Esophagus squamous epithelium (tissue), 5 donors: Measurements from ENCODE around the gene DTNA. TPM values are rescaled to one million over a fixed set of nuclear protein-coding genes. Genes with fewer than 3 reads are reported as not detected.

ENCODE experiments used
- DNase-seq: peaks from one replicate; lab custom pipeline; 2025; lab: John Stamatoyannopoulos, UW
- H3K27ac ChIP-seq, 4 donors: fragments of 200-600 bp; sonication (generic); one replicate each; pipeline ENCODE4 v1.5.1; 2016 to 2019; ENCODE audit warnings: mild to moderate bottlenecking in 1 of 4
- H3K27me3 ChIP-seq, 4 donors: fragments of 200-600 bp; sonication (generic); 1 replicate in 3 of 4; 2 replicates in 1 of 4; pipeline versions ENCODE4 v1.5.1 to v1.6.0; 2017 to 2021; ENCODE audit warnings: antibody characterized with exemption in 1 of 4
- H3K36me3 ChIP-seq, 3 donors: fragments of 200-600 bp; sonication (generic); one replicate each; pipeline ENCODE4 v1.5.1; 2016 to 2019
- H3K4me1 ChIP-seq, 3 donors: fragments of 200-600 bp; sonication (generic); one replicate each; pipeline ENCODE4 v1.5.1; 2017 to 2019
- H3K4me3 ChIP-seq, 4 donors: fragments of 200-600 bp; sonication (generic); 1 replicate in 3 of 4; 2 replicates in 1 of 4; pipeline ENCODE4 v1.5.1; 2016 to 2019; ENCODE audit warnings: mild to moderate bottlenecking in 2 of 4, moderate library complexity in 1 of 4
- H3K9me3 ChIP-seq, 3 donors: fragments of 200-600 bp; sonication (generic); one replicate each; pipeline ENCODE4 v1.5.1; 2016 to 2019
- POLR2A ChIP-seq, 4 donors: fragments of 450-650 bp; IDR thresholded peaks; one replicate each; pipeline ENCODE4 v1.6.1; 2017; ENCODE audit warnings: antibody characterized with exemption in 4 of 4, mild to moderate bottlenecking in 4 of 4, moderate library complexity in 3 of 4
- WGBS, 2 donors: methylation state at CpG; one replicate each; pipeline ENCODE4 v1.1.5; 2018; 5-methylcytosine and 5-hydroxymethylcytosine counted together
- intact Hi-C: fragments of 100-400 bp; cut with DNase I; formaldehyde crosslinking; loops from one replicate; pipeline ENCODE4 v1.15.0; 2022
- total RNA-seq, 4 donors: library from RNA; depleted of rRNA; stranded (reverse); fragments of >200 nt; gene quantifications; one replicate each; pipeline ENCODE4 v1.1.0, GENCODE V29; 2016
- TF ChIP-seq, protein P1 (sequence below), 6 experiments: fragments of 450-650 bp in 4 of 6; fragments of 200-600 bp in 2 of 6; sonication (generic) in 2 of 6; IDR thresholded peaks; one replicate each; pipeline ENCODE4 v1.5.1; 2016 to 2019; ENCODE audit warnings: antibody characterized with exemption in 6 of 6, mild to moderate bottlenecking in 4 of 6, moderate library complexity in 4 of 6
- donor health status: DM: yes; HTN: yes; CAD: no.

Gene DTNA
- total RNA-seq, 4 donors from 2014 or later, result 1.7 to 75.0 (median 17.2) TPM

DNA sequence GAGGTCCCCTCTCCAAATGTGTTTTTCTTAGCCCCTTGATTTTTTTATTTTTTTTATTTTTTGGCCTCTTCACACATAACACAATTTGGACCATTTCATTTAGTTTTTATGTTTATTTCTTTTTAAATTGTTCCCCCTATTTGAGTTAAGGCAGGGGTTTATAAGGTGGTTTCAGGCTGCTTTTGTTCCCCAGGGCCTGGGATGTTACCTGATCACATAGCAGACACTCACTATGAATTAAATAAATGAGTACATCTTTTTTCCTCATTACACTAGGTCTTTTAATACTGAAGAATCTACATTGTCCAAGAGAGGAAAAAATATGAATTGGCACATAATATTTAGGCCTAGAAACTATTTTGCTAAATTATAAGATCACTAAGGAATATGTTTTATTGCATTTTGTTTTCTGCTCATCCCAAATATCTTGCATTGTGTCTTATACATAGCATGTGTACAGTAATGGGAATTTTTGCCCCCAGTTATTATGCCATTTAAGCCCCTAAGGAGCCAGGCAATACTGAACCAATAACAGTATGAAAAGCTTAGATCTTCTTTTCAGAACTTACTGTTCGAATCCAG lies 218.7 kb downstream of the DTNA start:
- TF ChIP-seq POLR2A (IDR thresholded peaks at IDR 0.05), result no peak
- TF ChIP-seq, protein P1, sequence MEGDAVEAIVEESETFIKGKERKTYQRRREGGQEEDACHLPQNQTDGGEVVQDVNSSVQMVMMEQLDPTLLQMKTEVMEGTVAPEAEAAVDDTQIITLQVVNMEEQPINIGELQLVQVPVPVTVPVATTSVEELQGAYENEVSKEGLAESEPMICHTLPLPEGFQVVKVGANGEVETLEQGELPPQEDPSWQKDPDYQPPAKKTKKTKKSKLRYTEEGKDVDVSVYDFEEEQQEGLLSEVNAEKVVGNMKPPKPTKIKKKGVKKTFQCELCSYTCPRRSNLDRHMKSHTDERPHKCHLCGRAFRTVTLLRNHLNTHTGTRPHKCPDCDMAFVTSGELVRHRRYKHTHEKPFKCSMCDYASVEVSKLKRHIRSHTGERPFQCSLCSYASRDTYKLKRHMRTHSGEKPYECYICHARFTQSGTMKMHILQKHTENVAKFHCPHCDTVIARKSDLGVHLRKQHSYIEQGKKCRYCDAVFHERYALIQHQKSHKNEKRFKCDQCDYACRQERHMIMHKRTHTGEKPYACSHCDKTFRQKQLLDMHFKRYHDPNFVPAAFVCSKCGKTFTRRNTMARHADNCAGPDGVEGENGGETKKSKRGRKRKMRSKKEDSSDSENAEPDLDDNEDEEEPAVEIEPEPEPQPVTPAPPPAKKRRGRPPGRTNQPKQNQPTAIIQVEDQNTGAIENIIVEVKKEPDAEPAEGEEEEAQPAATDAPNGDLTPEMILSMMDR (IDR thresholded peaks at IDR 0.05), result no peak
- Histone ChIP-seq H3K36me3 (no peaks in the 10 kb centered on the region), H3K4me3 (no peak overlapping the region), H3K27me3 (no peaks in the 10 kb centered on the region), H3K4me1 (no peaks in the 10 kb centered on the region), H3K27ac (no peak overlapping the region), H3K9me3 (no peaks in the 10 kb centered on the region)
- WGBS, 2 donors, result 30 to 36% methylated on average over 1 of the region's 1 CpG
- intact Hi-C loops, result no loop called here
- DNase-seq, result no peak

DNA sequence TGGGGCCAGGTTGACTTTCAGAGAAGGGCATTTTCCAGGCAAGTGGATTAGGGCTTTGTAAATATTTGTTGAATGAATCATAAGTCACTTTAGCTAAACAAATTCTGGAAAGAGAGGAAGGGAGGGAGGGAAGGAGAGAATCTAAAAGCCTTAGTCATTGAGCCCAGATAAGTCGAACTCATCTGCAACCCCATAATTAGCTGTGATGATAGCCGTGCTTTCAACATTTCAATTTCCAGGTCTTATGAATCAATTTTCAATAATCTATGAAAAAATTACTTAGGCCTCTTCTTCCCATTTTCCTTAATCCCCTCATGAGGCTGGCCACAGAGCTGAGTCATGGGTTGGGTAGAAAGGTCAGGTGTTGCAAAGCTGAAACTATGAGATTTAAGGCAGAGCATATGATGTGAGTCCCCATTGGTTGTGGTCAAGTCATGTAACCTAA lies 219.3 kb downstream of the DTNA start:
- WGBS, 2 donors, result 50 to 57% methylated on average over 2 of the region's 2 CpGs
- no peaks in the 10 kb centered on the region for H3K27me3 ChIP-seq
- no peak for TF ChIP-seq POLR2A (IDR thresholded peaks at IDR 0.05)
- TF ChIP-seq, protein P1 (IDR thresholded peaks at IDR 0.05), result no peak

DNA sequence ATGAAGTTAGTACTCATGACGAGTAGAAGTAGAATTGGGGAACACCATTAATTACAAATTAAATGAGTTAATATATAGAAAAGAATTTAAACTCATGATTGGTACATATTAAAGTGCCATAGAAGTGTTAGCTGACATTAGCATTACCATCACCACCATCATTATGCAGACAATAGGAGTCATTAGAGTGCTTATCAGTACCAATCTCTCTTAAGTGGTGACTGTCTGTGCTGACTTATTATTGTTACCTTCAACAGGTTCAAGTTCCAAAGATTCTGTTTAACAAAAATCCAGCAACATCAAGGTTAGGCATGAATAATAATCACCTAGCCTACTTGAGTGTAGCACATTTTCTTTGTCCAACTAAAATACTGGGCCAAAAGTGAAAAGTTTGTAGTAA lies 222.3 kb downstream of the DTNA start:
- TF ChIP-seq, protein P1 (IDR thresholded peaks at IDR 0.05), result no peak
- no peak for TF ChIP-seq POLR2A (IDR thresholded peaks at IDR 0.05)
- intact Hi-C loops, result no loop called here
- H3K27me3 ChIP-seq, result no peaks in the 10 kb centered on the region
- H3K4me1 ChIP-seq, result no peaks in the 10 kb centered on the region
- H3K36me3 ChIP-seq, result no peaks in the 10 kb centered on the region
- H3K9me3 ChIP-seq, result no peaks in the 10 kb centered on the region
- no peak for DNase-seq
- H3K4me3 ChIP-seq, result no peak overlapping the region
- H3K27ac ChIP-seq, result no peak overlapping the region
- WGBS, 2 donors, result 87 to 91% methylated on average over 1 of the region's 1 CpG

More for the DNA sequence above, 219.3 kb downstream of the DTNA start:
- no peak for DNase-seq
- no peak overlapping the region for H3K4me3 ChIP-seq
- H3K9me3 ChIP-seq, result no peaks in the 10 kb centered on the region
- intact Hi-C loops, result no loop called here
- no peaks in the 10 kb centered on the region for H3K36me3 ChIP-seq
- no peak overlapping the region for H3K27ac ChIP-seq
- H3K4me1 ChIP-seq, result no peaks in the 10 kb centered on the region

DNA sequence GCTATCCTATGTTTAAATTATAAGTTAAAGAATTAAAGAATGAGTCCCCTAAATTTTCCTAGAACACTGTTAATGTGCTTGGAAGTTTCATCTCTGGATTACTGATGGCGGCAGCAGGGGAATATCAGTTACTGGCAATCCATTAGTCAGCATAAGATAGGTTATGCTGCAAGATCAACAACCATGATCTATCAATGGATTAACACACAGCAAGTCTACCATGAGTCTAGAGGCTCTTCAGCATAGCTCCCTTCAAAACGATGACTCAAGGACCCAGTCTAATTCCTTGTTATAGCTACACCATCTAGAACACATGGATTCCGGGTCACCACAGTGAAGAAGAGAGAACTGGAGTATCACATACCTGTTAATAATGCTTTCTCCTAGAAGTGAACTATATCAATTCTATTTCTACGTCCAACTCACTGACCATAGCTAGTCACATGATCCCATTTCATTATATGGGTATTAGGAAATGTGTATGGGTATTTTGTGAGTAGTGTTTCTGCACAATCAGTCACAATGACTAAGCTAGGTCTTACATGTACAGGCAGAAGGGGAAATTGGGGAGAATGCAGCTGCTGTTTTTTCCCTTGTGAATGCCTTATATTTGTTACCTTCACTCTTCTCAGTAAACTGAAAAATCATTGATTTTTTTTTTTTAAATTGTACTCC lies 222.8 kb downstream of the DTNA start:
- DNase-seq, result no peak

More for the DNA sequence above, 222.8 kb downstream of the DTNA start:
- no peaks in the 10 kb centered on the region for H3K4me1 ChIP-seq
- H3K27ac ChIP-seq, result no peak overlapping the region
- no peak overlapping the region for H3K4me3 ChIP-seq
- no peaks in the 10 kb centered on the region for H3K36me3 ChIP-seq
- H3K9me3 ChIP-seq, result no peaks in the 10 kb centered on the region
- no peaks in the 10 kb centered on the region for H3K27me3 ChIP-seq
- WGBS, 2 donors, result 69 to 81% methylated on average over 4 of the region's 4 CpGs
- TF ChIP-seq POLR2A (IDR thresholded peaks at IDR 0.05), result no peak
- TF ChIP-seq, protein P1 (IDR thresholded peaks at IDR 0.05), result no peak
- intact Hi-C loops, result no loop called here
